ENCODE measurements around the gene ZNF677. TPM values are rescaled to one million over a fixed set of nuclear protein-coding genes. Genes with fewer than 3 reads are reported as not detected.
"Not testable (repeated sequence)": the region's sequence is repeated elsewhere in the genome, so short reads cannot be mapped to it uniquely, and the experiment has no call there.

The ZNF677 gene
- total RNA-seq, 1 donor from 2014 or later, result 16.2 TPM

DNA sequence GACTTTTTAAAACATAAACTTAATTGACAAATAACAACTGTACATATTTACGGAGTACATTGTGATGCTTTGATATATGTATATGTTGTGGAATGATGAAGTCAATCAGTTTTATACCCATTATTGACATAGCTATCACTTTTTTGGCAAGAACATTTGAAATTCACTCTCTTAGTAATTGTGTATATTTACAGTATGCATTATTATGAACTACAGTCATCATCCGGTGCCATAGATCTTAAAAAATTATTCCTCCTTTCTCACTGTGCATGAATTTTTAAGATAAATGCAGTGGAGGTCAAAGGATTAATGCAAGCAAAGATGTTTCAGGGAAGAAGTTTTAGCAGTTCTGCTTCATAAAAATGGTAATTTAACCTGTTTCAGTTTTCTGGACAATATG lies 20.8 kb upstream of the ZNF677 start:
- no peaks in the 10 kb centered on the region for H3K27me3 ChIP-seq
- H3K4me3 ChIP-seq, result no peak overlapping the region
- ATAC-seq, result no peak
- DNase-seq, result no peak
- H3K9me3 ChIP-seq, result no peaks in the 10 kb centered on the region
- no peak overlapping the region for H3K27ac ChIP-seq
- intact Hi-C loops (cut with DNase I), result no loop called here
- TF ChIP-seq, protein P1, sequence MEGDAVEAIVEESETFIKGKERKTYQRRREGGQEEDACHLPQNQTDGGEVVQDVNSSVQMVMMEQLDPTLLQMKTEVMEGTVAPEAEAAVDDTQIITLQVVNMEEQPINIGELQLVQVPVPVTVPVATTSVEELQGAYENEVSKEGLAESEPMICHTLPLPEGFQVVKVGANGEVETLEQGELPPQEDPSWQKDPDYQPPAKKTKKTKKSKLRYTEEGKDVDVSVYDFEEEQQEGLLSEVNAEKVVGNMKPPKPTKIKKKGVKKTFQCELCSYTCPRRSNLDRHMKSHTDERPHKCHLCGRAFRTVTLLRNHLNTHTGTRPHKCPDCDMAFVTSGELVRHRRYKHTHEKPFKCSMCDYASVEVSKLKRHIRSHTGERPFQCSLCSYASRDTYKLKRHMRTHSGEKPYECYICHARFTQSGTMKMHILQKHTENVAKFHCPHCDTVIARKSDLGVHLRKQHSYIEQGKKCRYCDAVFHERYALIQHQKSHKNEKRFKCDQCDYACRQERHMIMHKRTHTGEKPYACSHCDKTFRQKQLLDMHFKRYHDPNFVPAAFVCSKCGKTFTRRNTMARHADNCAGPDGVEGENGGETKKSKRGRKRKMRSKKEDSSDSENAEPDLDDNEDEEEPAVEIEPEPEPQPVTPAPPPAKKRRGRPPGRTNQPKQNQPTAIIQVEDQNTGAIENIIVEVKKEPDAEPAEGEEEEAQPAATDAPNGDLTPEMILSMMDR (IDR thresholded peaks at IDR 0.05), result no peak
- H3K4me1 ChIP-seq, result no peaks in the 10 kb centered on the region
- H3K36me3 ChIP-seq, result no peaks in the 10 kb centered on the region

DNA sequence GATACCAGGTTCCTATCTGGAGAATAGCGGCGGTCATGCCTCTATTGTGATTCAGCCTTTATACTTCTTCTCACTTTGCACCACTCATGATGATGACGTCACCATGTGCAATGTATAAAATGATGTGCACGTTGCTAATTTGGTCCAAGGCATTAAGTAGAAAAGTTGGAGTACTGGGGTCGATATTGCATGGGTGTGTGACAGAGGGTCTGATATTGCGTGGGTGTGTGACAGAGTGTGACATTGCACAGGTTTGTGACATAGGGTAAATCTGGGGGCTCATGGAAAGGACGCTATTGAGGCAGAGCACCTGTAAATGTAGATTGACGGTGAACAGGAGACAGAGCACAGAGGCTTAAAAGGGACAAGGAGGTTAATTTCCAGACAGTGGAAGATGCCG lies 17.4 kb upstream of the ZNF677 start:
- TF ChIP-seq, protein P1 (IDR thresholded peaks at IDR 0.05), result no peak
- Histone ChIP-seq H3K4me1 (no peaks in the 10 kb centered on the region), H3K36me3 (no peaks in the 10 kb centered on the region), H3K4me3 (no peak overlapping the region), H3K27me3 (no peaks in the 10 kb centered on the region), H3K9me3 (no peaks in the 10 kb centered on the region), H3K27ac (no peak overlapping the region)
- ATAC-seq (no peak), DNase-seq (no peak)
- intact Hi-C loops (cut with DNase I), result no loop called here

DNA sequence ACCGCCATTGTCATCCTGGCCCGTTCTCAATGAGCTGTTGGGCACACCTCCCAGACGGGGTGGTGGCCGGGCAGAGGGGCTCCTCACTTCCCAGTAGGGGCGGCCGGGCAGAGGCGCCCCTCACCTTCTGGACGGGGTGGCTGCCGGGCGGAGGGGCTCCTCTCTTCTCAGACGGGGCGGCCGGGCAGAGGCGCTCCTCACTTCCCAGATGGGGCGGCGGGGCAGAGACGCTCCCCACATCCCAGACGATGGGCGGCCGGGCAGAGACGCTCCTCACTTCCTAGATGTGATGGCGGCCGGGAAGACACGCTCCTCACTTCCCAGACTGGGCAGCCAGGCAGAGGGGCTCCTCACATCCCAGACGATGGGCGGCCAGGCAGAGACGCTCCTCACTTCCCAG lies 15.2 kb upstream of the ZNF677 start:
- H3K4me1 ChIP-seq; H3K27me3 ChIP-seq; intact Hi-C loops (cut with DNase I); H3K9me3 ChIP-seq; H3K4me3 ChIP-seq; H3K27ac ChIP-seq; ATAC-seq; H3K36me3 ChIP-seq; DNase-seq: not testable (repeated sequence)

DNA sequence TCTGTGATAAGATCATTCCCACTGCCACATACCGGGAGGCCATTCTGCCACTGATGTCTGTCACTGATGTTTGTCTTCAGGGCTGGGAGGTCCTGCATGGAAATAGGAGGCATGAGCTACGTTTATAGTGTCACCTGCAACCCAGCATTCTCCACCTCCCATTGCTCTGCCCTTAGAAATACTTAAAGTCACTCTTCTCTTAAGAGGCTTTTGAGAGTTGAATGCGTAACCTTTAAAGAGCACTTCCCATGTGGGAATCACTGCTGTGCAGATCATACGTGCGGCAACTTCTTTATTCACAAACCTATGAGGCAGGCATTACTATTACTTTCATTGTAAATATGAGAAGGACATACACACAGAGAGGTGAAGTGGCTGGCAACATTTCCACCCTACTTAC lies 12.9 kb upstream of the ZNF677 start, which contains the start of gene VN1R4:
Gene VN1R4 (minus strand): TSS at position 101 of the 400 bp plus-strand sequence. CDS start 58 bp downstream, at position 43.
- H3K36me3 ChIP-seq; H3K4me3 ChIP-seq; DNase-seq; H3K27me3 ChIP-seq; H3K4me1 ChIP-seq; intact Hi-C loops (cut with DNase I); ATAC-seq; H3K27ac ChIP-seq; H3K9me3 ChIP-seq: not testable (repeated sequence)

DNA sequence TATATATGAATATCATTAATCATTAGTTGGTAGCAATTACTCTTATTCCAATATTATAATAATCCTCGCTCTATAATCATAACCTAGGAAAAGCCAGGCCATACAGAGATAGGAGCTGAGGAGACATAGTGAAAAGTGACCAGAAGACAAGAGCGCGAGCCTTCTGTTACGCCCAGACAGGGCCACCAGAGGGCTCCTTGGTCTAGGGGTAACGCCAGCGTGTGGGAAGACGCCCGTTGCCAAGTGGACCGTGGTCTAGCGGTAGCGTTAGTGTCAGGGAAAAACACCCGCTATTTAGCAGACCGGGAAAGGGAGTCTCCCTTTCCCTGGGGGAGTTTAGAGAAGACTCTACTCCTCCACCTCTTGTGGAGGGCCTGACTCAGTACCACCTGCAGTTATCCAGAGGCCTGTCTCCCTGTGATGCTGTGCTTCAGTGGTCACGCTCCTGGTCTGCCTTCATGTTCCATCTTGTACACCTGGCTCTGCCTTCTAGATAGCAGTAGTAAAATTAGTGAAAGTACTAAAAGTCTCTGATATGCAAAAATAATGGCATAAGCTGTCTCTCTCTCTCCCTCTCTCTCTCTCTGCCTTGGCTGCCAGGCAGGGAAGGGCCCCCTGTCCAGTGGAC lies 3.2 kb upstream of the ZNF677 start, which contains the start of gene VN1R2:
Gene VN1R2 (plus strand): TSS at position 578 of the 628 bp plus-strand sequence. CDS start 84 bp downstream, outside the sequence.
- H3K9me3 ChIP-seq; H3K36me3 ChIP-seq; DNase-seq; H3K4me3 ChIP-seq; intact Hi-C loops (cut with DNase I); H3K4me1 ChIP-seq; H3K27me3 ChIP-seq; ATAC-seq; H3K27ac ChIP-seq: not testable (repeated sequence)

DNA sequence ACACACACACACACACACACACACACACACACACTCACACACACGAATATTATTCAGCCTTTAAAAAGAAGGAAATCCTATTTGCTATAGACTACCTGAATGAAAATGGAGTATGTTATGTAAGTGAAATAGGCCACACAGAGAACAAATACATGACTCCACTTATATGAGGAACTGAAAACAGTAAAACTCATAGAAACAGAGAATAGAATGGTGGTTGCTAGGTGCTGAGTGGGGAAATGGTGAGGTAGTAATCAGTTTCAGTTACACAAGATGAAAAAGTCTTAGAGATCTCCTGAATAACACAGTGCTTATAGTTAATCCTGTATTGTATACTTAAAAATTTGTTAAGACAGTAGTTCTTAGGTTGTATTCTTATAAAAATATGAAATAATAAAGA lies 8.2 kb downstream of the ZNF677 start:
- DNase-seq, result no peak
- intact Hi-C loops (cut with DNase I), result no loop called here

DNA sequence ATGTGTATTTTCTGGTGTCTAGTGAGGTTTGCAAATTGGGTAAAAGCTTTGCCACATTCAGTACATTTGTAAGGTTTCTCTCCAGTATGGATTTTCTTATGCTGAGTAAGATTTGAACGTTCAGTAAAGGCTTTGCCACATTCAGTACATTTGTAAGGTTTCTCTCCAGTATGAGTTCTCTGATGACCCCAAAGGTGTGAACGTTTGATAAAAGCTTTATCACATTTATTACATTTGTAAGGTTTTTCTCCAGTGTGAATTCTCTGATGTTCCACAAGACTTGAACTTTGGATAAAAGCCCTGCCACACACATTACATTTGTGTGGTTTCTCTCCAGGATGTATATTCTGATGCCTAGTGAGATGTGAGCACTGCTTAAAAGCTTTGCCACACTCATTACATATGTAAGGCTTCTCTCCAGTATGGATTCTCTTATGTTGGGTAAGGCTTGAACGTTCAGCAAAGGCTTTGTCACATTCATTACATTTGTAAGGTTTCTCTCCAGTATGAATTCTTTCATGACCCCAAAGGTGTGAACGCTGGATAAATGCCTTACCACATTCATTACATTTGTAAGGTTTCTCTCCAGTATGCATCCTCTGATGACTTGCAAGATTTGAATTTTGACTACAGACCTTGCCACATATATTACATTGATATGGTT lies 17.4 kb downstream of the ZNF677 start:
- intact Hi-C loops (cut with DNase I), result no loop called here
- H3K9me3 ChIP-seq, result peaks cover 93% of the 10 kb centered on the region
- ATAC-seq (no peak), DNase-seq (no peak)
- peaks cover 16% of the 10 kb centered on the region for H3K36me3 ChIP-seq
- TF ChIP-seq, protein P1 (IDR thresholded peaks at IDR 0.05), result no peak
- H3K27me3 ChIP-seq, result no peaks in the 10 kb centered on the region
- no peak overlapping the region for H3K4me3 ChIP-seq
- H3K4me1 ChIP-seq, result no peaks in the 10 kb centered on the region
- H3K27ac ChIP-seq, result no peak overlapping the region

More for the DNA sequence above, 8.2 kb downstream of the ZNF677 start:
- ATAC-seq, result no peak
- no peaks in the 10 kb centered on the region for H3K4me1 ChIP-seq
- H3K27ac ChIP-seq, result no peak overlapping the region
- H3K9me3 ChIP-seq, result peaks cover 56% of the 10 kb centered on the region
- H3K4me3 ChIP-seq, result no peak overlapping the region
- peaks cover 30% of the 10 kb centered on the region for H3K36me3 ChIP-seq
- H3K27me3 ChIP-seq, result no peaks in the 10 kb centered on the region
- TF ChIP-seq, protein P1 (IDR thresholded peaks at IDR 0.05), result no peak

Measured in upper lobe of right lung (tissue), 1 donor.